ENCODE data around the gene PCGF2. TPM values are rescaled to one million over a fixed set of nuclear protein-coding genes. Genes with fewer than 3 reads are reported as not detected.

PCGF2 gene
- total and polyA plus RNA-seq, 2 of the 8 experiments (the other 6 are each of a cell fraction or from before 2014, with no cell fraction given), result 42.1 to 93.3 TPM

GRCh38 chr17:38748892-38749222, 721 bp upstream of the PCGF2 start:
- Histone ChIP-seq H2BK15ac (ENCODE audit: low read length) (no peak overlapping the region), H3K27ac (ENCODE audit: low read depth, low read length) (peak overlapping the region; percentile 51; the same call in 1 of the 2 replicates), H3K4me3 (ENCODE audit: extremely low read depth in 1 of 4, insufficient read depth in 2 of 4, low read depth in 3 of 4, low read length in 4 of 4) (peak overlapping the region; percentile 66 to 87 (median 84)), H3K18ac (ENCODE audit: extremely low read depth, low read length) (peak overlapping the region; percentile 90), H3K27me3 (replicated peaks in 1 of 4; ENCODE audit: control insufficient read depth in 3 of 4, extremely low read depth in 1 of 4, insufficient read depth in 3 of 4, low read length in 3 of 4) (peaks cover 0 to 11% (median 5%) of the 10 kb centered on the region in 4 experiments; a peak in 5 of 7 replicates), H2AFZ (ENCODE audit: low read length) (no peak overlapping the region), H2BK120ac (replicated peaks; ENCODE audit: low read depth, low read length) (no peak overlapping the region), H4K8ac (ENCODE audit: extremely low read depth, insufficient read depth, low read length) (peak overlapping the region; percentile 61), H3K23ac (ENCODE audit: insufficient read length) (no peak overlapping the region), H2BK12ac (ENCODE audit: low read depth, low read length) (no peak overlapping the region), H4K5ac (ENCODE audit: insufficient read length, low read depth, low read length) (peak overlapping the region; percentile 79), H2BK20ac (ENCODE audit: low read length) (no peak overlapping the region), H3K4ac (replicated peaks; ENCODE audit: insufficient read length, low read depth, low read length) (no peak overlapping the region), H3K14ac (ENCODE audit: insufficient read length) (no peak overlapping the region), H3K9ac (replicated peaks in 1 of 4; ENCODE audit: extremely low read depth in 1 of 4, low read depth in 3 of 4, low read length in 3 of 4) (peak overlapping the region in 3 of 4 experiments; percentile 35 to 80 (median 61); a peak in 5 of 7 replicates), H3K23me2 (ENCODE audit: low read depth, low read length) (peaks cover 48% of the 10 kb centered on the region), H2AK5ac (ENCODE audit: low read depth, low read length) (no peak overlapping the region), H3K9me3 (ENCODE audit: insufficient read depth in 2 of 2, low read depth in 1 of 2, low read length in 1 of 2) (no peaks in the 10 kb centered on the region), H4K20me1 (replicated peaks in 1 of 2; ENCODE audit: control insufficient read depth in 1 of 2, insufficient read depth in 2 of 2, low read length in 2 of 2) (peaks cover 20 to 22% of the 10 kb centered on the region in 2 experiments), H3K79me1 (ENCODE audit: low read depth, low read length) (peaks cover 6% of the 10 kb centered on the region), H2BK5ac (ENCODE audit: low read depth, low read length) (no peak overlapping the region), H3K79me2 (ENCODE audit: control insufficient read depth in 1 of 2, insufficient read depth in 2 of 2, low read length in 2 of 2) (peaks cover 29 to 45% of the 10 kb centered on the region in 2 experiments), H3K36me3 (ENCODE audit: control insufficient read depth in 2 of 4, insufficient read depth in 4 of 4, low read length in 3 of 4) (no peaks in the 10 kb centered on the region), H3K56ac (replicated peaks; ENCODE audit: insufficient read length, low read depth, low read length) (peak overlapping the region; percentile 70), H3K4me2 (ENCODE audit: insufficient read depth in 1 of 2, low read depth in 2 of 2, low read length in 2 of 2) (peak overlapping the region; percentile 89 to 91), H3K4me1 (replicated peaks in 1 of 4; ENCODE audit: control insufficient read depth in 3 of 4, insufficient read depth in 4 of 4, low read length in 3 of 4) (peaks cover 7 to 26% (median 17%) of the 10 kb centered on the region in 4 experiments), H4K91ac (replicated peaks; ENCODE audit: insufficient read length, low read length) (peak overlapping the region; percentile 22)
- FAIRE-seq (no peak), DNase-seq (ENCODE audit: low read depth in 1 of 2, low spot score in 2 of 2) (no peak)
- WGBS, 2 experiments (ENCODE audit: extremely low coverage in 1 of 2, insufficient coverage in 1 of 2, insufficient read length in 1 of 2, insufficient replicate concordance in 2 of 2, low coverage in 1 of 2, low lambda C conversion rate in 2 of 2, missing lambda C conversion rate in 1 of 2), result 0% methylated on average over 6 of the region's 32 CpGs; no CpG with 5 or more reads in 1 of the 2 experiments
- CTCF ChIA-PET (ENCODE audit: partially characterized antibody), result no interaction called here
- POLR2A ChIA-PET (ENCODE audit: partially characterized antibody), result interaction anchor here (0.9 to 2.7 kb wide), 5 partner anchors 16 to 105 kb away, joined by 4 to 19 read pairs (median 4); partner anchors contain the start of genes CISD3 and RPL23
- TF ChIP-seq SAP30 (IDR thresholded peaks at IDR 0.05; ENCODE audit: insufficient read depth, insufficient replicate concordance, low read length) (no peak), USF2 (IDR thresholded peaks at IDR 0.05; ENCODE audit: low read length) (no peak), POU5F1 (IDR thresholded peaks at IDR 0.05; ENCODE audit: low read depth, low read length) (no peak), JUN (IDR thresholded peaks at IDR 0.05; ENCODE audit: low read depth, low read length) (no peak), RBBP5 (IDR thresholded peaks at IDR 0.05; ENCODE audit: borderline replicate concordance, low read depth, low read length) (no peak), ATF3 (IDR thresholded peaks at IDR 0.05; ENCODE audit: insufficient read depth, low read depth, low read length) (no peak), CHD2 (IDR thresholded peaks at IDR 0.05; ENCODE audit: low read length) (no peak), PHF8 (conservative IDR thresholded peaks at IDR 0.05; ENCODE audit: low read depth, low read length) (no peak), MAX (IDR thresholded peaks at IDR 0.05) (no peak), FOSL1 (IDR thresholded peaks at IDR 0.05; ENCODE audit: insufficient read depth, low read depth, low read length) (no peak), RAD21 (IDR thresholded peaks at IDR 0.05 in 1 of 2, conservative IDR thresholded peaks at IDR 0.05 in 1 of 2; ENCODE audit: low read depth in 2 of 2, low read length in 2 of 2) (no peak)
